ENCODE results near the gene CUEDC1.

CUEDC1 gene

GRCh38 chr17:57875290-57876022 is 79.8 kb downstream of the CUEDC1 start:
- peak; percentile 97 for DNase-seq (ENCODE audit: low read depth)

GRCh38 chr17:57874434-57875289 is 80.5 kb downstream of the CUEDC1 start:
- peak; percentile 79 for DNase-seq (ENCODE audit: low read depth)

- DNase-seq (ENCODE audit: low read depth) = no peak
These were observed 81.2 kb downstream of the CUEDC1 start for GRCh38 chr17:57874058-57874419.

- no peak for DNase-seq (ENCODE audit: low read depth)
These were observed 81.8 kb downstream of the CUEDC1 start for GRCh38 chr17:57873261-57874057.

- no peak for DNase-seq (ENCODE audit: low read depth)
These were observed 82.7 kb downstream of the CUEDC1 start for GRCh38 chr17:57872536-57872935.

GRCh38 chr17:57871863-57872262 is 83.3 kb downstream of the CUEDC1 start:
- no peak for DNase-seq (ENCODE audit: low read depth)

GRCh38 chr17:57871155-57871554 is 84.1 kb downstream of the CUEDC1 start:
- DNase-seq (ENCODE audit: low read depth) = no peak

- no peak for DNase-seq (ENCODE audit: low read depth)
These were observed 85.0 kb downstream of the CUEDC1 start for GRCh38 chr17:57870283-57870635.

GRCh38 chr17:57869617-57870282 is 85.5 kb downstream of the CUEDC1 start:
- DNase-seq (ENCODE audit: low read depth) = peak; percentile 84

GRCh38 chr17:57868910-57869616 is 86.1 kb downstream of the CUEDC1 start:
- DNase-seq (ENCODE audit: low read depth) = no peak

- DNase-seq (ENCODE audit: low read depth) = peak; percentile 83
These were observed 87.0 kb downstream of the CUEDC1 start for GRCh38 chr17:57868007-57868909.

- DNase-seq (ENCODE audit: low read depth) = no peak
These were observed 88.1 kb downstream of the CUEDC1 start for GRCh38 chr17:57867126-57867525.

GRCh38 chr17:57866723-57867122 is 88.5 kb downstream of the CUEDC1 start:
- DNase-seq (ENCODE audit: low read depth) = no peak

GRCh38 chr17:57866319-57866718 is 88.9 kb downstream of the CUEDC1 start:
- no peak for DNase-seq (ENCODE audit: low read depth)

- no peak for DNase-seq (ENCODE audit: low read depth)
These were observed 90.9 kb downstream of the CUEDC1 start for GRCh38 chr17:57864273-57864672.

GRCh38 chr17:57862694-57863667 is 92.2 kb downstream of the CUEDC1 start:
- no peak for DNase-seq (ENCODE audit: low read depth)

GRCh38 chr17:57861790-57862693 is 93.2 kb downstream of the CUEDC1 start:
- DNase-seq (ENCODE audit: low read depth) = no peak
